Memory B cell (primary cell): ENCODE measurements around the gene SIGLEC1.
A peak's percentile ranks its signal among the peaks of the same experiment; 100 is the strongest.

ENCODE experiments used
- ATAC-seq: fragments of 150-1000 bp; cut with Tn5 transposase; 2 replicates; pipeline ENCODE4 v1.10.0; 2021; ENCODE audit warnings: low read depth, mild to moderate bottlenecking, moderate library complexity
- DNase-seq, 2 donors: peaks; one replicate each; pipeline ENCODE4 v3.0.0; 2022; ENCODE audit warnings: low spot score in 2 of 2
- H3K27ac Mint-ChIP-seq: one replicate; pipeline ENCODE4 v1.8.0; 2022; ENCODE audit warnings: mild to moderate bottlenecking, moderate library complexity, mixed read lengths
- H3K27me3 Mint-ChIP-seq: one replicate; pipeline ENCODE4 v1.8.0; 2022; ENCODE audit warnings: mixed read lengths
- H3K36me3 Mint-ChIP-seq: one replicate; pipeline ENCODE4 v1.8.0; 2022; ENCODE audit warnings: mild to moderate bottlenecking, mixed read lengths
- H3K4me1 Mint-ChIP-seq: one replicate; pipeline ENCODE4 v1.8.0; 2022; ENCODE audit warnings: mixed read lengths
- H3K4me3 Mint-ChIP-seq: one replicate; pipeline ENCODE4 v1.8.0; 2022; ENCODE audit warnings: mild to moderate bottlenecking, moderate library complexity, mixed read lengths
- H3K9me3 Mint-ChIP-seq: one replicate; pipeline ENCODE4 v1.8.0; 2022; ENCODE audit warnings: mixed read lengths

The SIGLEC1 gene

DNA sequence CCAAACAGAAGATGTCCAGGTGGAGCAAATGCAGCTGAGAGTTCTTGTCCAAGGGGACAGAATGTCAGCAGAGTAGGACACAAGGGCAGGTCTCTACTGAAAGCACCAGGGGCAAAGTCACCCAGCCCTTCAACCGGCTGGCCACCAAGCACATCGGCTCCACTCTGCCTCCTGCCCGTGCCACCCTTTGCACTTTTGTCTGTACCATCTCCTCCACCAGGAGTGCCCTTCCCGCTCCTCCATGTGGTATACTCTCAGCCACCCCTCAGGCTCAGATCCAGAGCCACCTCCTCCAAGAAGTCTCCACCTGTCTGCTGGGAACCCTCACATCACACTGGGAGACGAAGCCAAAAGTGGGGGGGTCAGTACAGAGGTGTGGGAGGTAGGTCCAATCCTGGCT lies 16.0 kb upstream of the SIGLEC1 start:
- peaks cover 5% of the 10 kb centered on the region for H3K4me1 Mint-ChIP-seq
- H3K27ac Mint-ChIP-seq: no peak overlapping the region
- DNase-seq (no peak), ATAC-seq (no peak)
- peaks cover 2% of the 10 kb centered on the region for H3K9me3 Mint-ChIP-seq
- H3K4me3 Mint-ChIP-seq: no peak overlapping the region
- H3K36me3 Mint-ChIP-seq: no peaks in the 10 kb centered on the region
- peaks cover 32% of the 10 kb centered on the region for H3K27me3 Mint-ChIP-seq

GRCh38 chr20:3727401-3728021 lies 15.1 kb upstream of the SIGLEC1 start:
- Mint-ChIP-seq H3K4me1 (peaks cover 5% of the 10 kb centered on the region), H3K27me3 (peaks cover 33% of the 10 kb centered on the region), H3K9me3 (peaks cover 2% of the 10 kb centered on the region), H3K27ac (no peak overlapping the region), H3K4me3 (no peak overlapping the region), H3K36me3 (no peaks in the 10 kb centered on the region)
- no peak for ATAC-seq
- DNase-seq: no peak

- Mint-ChIP-seq H3K27me3 (peaks cover 30% of the 10 kb centered on the region), H3K36me3 (no peaks in the 10 kb centered on the region), H3K4me3 (no peak overlapping the region), H3K9me3 (peaks cover 2% of the 10 kb centered on the region), H3K27ac (no peak overlapping the region), H3K4me1 (peaks cover 2% of the 10 kb centered on the region)
- DNase-seq (no peak), ATAC-seq (no peak)
These were observed 12.0 kb upstream of the SIGLEC1 start for GRCh38 chr20:3724356-3724755.

GRCh38 chr20:3723284-3723683 lies 10.9 kb upstream of the SIGLEC1 start:
- DNase-seq (no peak), ATAC-seq (no peak)
- Mint-ChIP-seq H3K36me3 (no peaks in the 10 kb centered on the region), H3K27ac (no peak overlapping the region), H3K4me3 (no peak overlapping the region), H3K9me3 (peaks cover 2% of the 10 kb centered on the region), H3K4me1 (peaks cover 2% of the 10 kb centered on the region), H3K27me3 (peaks cover 29% of the 10 kb centered on the region)

GRCh38 chr20:3721912-3722311 lies 9.5 kb upstream of the SIGLEC1 start:
- no peak for DNase-seq
- Mint-ChIP-seq H3K36me3 (no peaks in the 10 kb centered on the region), H3K4me3 (no peak overlapping the region), H3K4me1 (peaks cover 2% of the 10 kb centered on the region), H3K27ac (no peak overlapping the region), H3K27me3 (peaks cover 28% of the 10 kb centered on the region), H3K9me3 (peaks cover 2% of the 10 kb centered on the region)
- no peak for ATAC-seq

- ATAC-seq (peak; percentile 63), DNase-seq (no peak)
- H3K27ac Mint-ChIP-seq: no peak overlapping the region
- H3K36me3 Mint-ChIP-seq: no peaks in the 10 kb centered on the region
- H3K4me1 Mint-ChIP-seq: peaks cover 2% of the 10 kb centered on the region
- peaks cover 2% of the 10 kb centered on the region for H3K9me3 Mint-ChIP-seq
- H3K4me3 Mint-ChIP-seq: no peak overlapping the region
- peaks cover 28% of the 10 kb centered on the region for H3K27me3 Mint-ChIP-seq
These were observed 8.2 kb upstream of the SIGLEC1 start for GRCh38 chr20:3720626-3721025.

DNA sequence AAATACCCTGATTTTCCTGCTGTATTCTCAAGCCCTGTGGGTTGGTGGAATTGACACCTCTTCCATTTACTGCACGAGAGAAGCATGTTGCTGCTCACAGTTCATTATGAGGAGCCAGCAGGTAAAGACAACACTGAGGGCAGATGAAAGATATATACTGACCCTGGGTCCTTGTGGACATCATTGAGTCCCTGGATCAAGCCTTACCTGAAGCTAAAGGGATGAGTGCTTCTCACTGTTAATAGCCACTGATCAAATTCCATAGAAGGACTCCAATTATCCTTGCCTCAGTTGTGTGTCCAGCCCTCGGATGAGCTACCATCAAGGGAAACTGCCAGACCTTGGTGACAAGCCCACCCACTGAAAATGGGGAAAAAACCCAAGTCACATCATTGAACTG lies 7.7 kb upstream of the SIGLEC1 start:
- H3K4me3 Mint-ChIP-seq: no peak overlapping the region
- peaks cover 2% of the 10 kb centered on the region for H3K4me1 Mint-ChIP-seq
- H3K27me3 Mint-ChIP-seq: peaks cover 29% of the 10 kb centered on the region
- H3K36me3 Mint-ChIP-seq: no peaks in the 10 kb centered on the region
- peaks cover 2% of the 10 kb centered on the region for H3K9me3 Mint-ChIP-seq
- ATAC-seq (no peak), DNase-seq (no peak)
- no peak overlapping the region for H3K27ac Mint-ChIP-seq

DNA sequence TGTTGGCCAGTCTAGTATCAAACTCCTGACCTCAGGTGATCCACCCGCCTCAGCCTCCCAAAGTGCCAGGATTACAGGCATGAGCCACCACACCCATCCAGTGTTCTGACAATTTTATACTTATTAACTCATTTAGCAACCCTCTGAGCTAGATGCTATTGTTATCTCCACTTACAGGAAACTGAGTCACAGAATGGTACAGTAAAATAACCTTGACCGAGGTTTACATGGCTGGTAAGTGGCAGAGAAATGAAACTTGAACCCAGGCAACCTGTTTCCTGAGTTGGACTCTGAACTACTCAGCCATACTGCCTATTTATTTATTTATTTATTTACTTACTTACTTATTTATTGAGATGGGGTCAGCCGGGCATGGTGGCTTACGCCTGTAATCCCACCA lies 6.6 kb upstream of the SIGLEC1 start:
- Mint-ChIP-seq H3K27me3 (peaks cover 28% of the 10 kb centered on the region), H3K36me3 (no peaks in the 10 kb centered on the region), H3K27ac (no peak overlapping the region), H3K9me3 (no peaks in the 10 kb centered on the region), H3K4me3 (no peak overlapping the region), H3K4me1 (peaks cover 4% of the 10 kb centered on the region)
- DNase-seq (no peak), ATAC-seq (no peak)

GRCh38 chr20:3716195-3716834 lies 3.9 kb upstream of the SIGLEC1 start:
- H3K27ac Mint-ChIP-seq: no peak overlapping the region
- no peaks in the 10 kb centered on the region for H3K9me3 Mint-ChIP-seq
- no peak overlapping the region for H3K4me3 Mint-ChIP-seq

GRCh38 chr20:3714092-3714491 lies 1.7 kb upstream of the SIGLEC1 start:
- Mint-ChIP-seq H3K27ac (no peak overlapping the region), H3K9me3 (no peaks in the 10 kb centered on the region), H3K27me3 (peaks cover 22% of the 10 kb centered on the region), H3K4me1 (peaks cover 7% of the 10 kb centered on the region), H3K36me3 (no peaks in the 10 kb centered on the region), H3K4me3 (no peak overlapping the region)
- ATAC-seq: no peak
- DNase-seq: no peak

More at GRCh38 chr20:3716195-3716834, 3.9 kb upstream of the SIGLEC1 start:
- no peaks in the 10 kb centered on the region for H3K36me3 Mint-ChIP-seq
- H3K4me1 Mint-ChIP-seq: peaks cover 4% of the 10 kb centered on the region
- no peak for DNase-seq
- peak; percentile 37 for ATAC-seq
- H3K27me3 Mint-ChIP-seq: peaks cover 29% of the 10 kb centered on the region

DNA sequence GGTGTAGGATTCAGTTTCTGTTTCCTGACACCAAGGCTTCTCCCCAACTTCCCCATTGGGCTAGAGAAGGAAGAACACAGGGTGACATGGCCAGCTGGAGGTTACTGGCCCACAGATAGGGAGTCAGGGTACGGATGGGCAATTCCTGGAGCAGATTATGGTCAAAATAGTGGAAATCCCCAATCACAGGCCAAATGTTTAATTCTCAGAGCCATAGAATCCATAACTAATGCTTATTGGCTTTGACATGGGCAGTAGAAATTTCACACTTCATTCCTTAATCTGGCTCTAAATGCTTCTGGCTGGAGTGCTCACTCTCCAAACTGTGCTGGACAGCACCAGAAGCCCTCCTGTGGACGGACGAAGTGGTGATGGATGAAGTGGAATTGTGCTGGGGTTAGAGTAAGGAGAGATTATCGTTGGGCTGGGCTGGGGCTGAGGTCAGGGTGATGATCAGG lies 887 bp downstream of the SIGLEC1 start:
- ATAC-seq: no peak
- Mint-ChIP-seq H3K27ac (no peak overlapping the region), H3K4me3 (no peak overlapping the region), H3K4me1 (peaks cover 7% of the 10 kb centered on the region), H3K27me3 (peaks cover 15% of the 10 kb centered on the region), H3K9me3 (no peaks in the 10 kb centered on the region), H3K36me3 (no peaks in the 10 kb centered on the region)
- DNase-seq: no peak

DNA sequence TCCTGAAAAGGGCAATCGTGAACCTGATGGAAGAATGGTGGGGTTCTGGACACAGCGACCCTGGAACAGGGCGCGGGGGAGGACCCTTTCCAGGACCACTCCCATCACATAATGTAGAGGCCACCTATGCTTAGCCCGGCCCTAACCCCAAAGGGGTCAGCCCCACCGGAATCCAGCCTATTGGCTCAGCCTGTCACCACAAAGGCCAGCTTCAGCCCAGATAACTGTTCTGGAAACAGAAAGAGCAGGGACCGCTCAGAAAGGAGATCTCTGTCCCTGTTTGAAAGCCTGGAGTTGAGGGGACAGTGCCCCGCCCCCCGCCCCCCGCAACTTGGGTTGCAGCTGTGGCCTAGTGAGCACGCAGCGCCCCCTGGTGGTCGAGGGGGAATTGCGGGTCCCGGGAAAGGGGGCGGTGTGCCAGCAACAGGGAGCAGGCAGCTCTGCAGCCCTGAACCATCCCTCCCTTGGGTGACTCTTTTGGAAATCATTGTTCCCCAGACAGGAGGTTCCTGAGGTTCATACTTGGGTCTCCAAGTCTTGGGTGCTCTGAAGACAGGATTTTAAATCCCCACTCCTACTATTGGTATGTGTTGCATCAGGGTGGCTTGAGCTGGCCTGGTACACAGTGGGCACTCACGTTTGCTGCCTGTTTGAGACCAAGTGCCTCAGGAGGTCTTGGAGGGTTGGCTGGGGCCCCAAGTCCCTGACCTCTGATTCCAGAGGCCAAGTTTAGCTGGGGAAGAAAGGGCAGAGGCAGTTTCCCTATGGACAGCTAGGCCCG lies 1.5 kb downstream of the SIGLEC1 start:
- H3K9me3 Mint-ChIP-seq: no peaks in the 10 kb centered on the region
- ATAC-seq: peak; percentile 56
- H3K4me1 Mint-ChIP-seq: peaks cover 7% of the 10 kb centered on the region
- H3K4me3 Mint-ChIP-seq: no peak overlapping the region
- H3K36me3 Mint-ChIP-seq: no peaks in the 10 kb centered on the region
- H3K27me3 Mint-ChIP-seq: peaks cover 15% of the 10 kb centered on the region
- DNase-seq: peak; percentile 69 to 79
- H3K27ac Mint-ChIP-seq: no peak overlapping the region

GRCh38 chr20:3710011-3710466 lies 2.4 kb downstream of the SIGLEC1 start:
- ATAC-seq: no peak
- Mint-ChIP-seq H3K9me3 (no peaks in the 10 kb centered on the region), H3K4me1 (peaks cover 7% of the 10 kb centered on the region), H3K4me3 (no peak overlapping the region), H3K27ac (no peak overlapping the region), H3K36me3 (no peaks in the 10 kb centered on the region), H3K27me3 (peaks cover 14% of the 10 kb centered on the region)
- DNase-seq: no peak

DNA sequence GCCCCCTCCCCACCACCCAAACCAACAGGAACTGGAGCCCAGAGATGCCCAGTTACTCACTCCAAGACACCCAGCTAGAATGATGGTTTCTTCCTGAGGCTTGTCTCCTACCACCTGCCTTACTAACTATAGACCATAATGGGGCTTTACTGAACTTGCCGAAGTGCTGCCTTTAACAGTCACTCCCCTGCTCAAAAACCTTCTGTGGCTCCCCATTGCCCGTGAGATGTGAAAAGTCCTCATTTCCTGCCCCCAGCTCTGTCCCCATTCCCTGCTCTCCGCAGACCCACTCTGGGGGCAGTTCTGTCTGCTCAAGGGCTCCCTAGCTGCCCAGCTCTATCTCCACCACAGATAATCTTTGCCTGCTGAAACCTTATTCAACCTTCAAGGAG lies 4.9 kb downstream of the SIGLEC1 start:
- H3K27ac Mint-ChIP-seq: no peak overlapping the region
- no peak overlapping the region for H3K4me3 Mint-ChIP-seq
- peaks cover 14% of the 10 kb centered on the region for H3K27me3 Mint-ChIP-seq
- no peaks in the 10 kb centered on the region for H3K36me3 Mint-ChIP-seq
- no peak for DNase-seq
- H3K9me3 Mint-ChIP-seq: no peaks in the 10 kb centered on the region
- H3K4me1 Mint-ChIP-seq: peaks cover 4% of the 10 kb centered on the region
- ATAC-seq: no peak
